ENCODE results near the gene ADAMTS13.

ADAMTS13 gene

GRCh38 chr9:133463864-133464615 lies 41.9 kb downstream of the ADAMTS13 start:
- H3K4me3 ChIP-seq (ENCODE audit: low read depth, low read length) = no peak overlapping the region
- TF ChIP-seq CTCF (IDR thresholded peaks at IDR 0.05; ENCODE audit: insufficient read depth, low read depth, low read length, missing control alignments) = no peak
- no peak for DNase-seq (ENCODE audit: low read depth)

GRCh38 chr9:133464638-133465037 lies 42.5 kb downstream of the ADAMTS13 start:
- no peak for DNase-seq (ENCODE audit: low read depth)
- TF ChIP-seq CTCF (IDR thresholded peaks at IDR 0.05; ENCODE audit: insufficient read depth, low read depth, low read length, missing control alignments) = no peak
- H3K4me3 ChIP-seq (ENCODE audit: low read depth, low read length) = no peak overlapping the region

GRCh38 chr9:133465984-133466383 lies 43.8 kb downstream of the ADAMTS13 start:
- DNase-seq (ENCODE audit: low read depth) = no peak
- no peak overlapping the region for H3K4me3 ChIP-seq (ENCODE audit: low read depth, low read length)
- no peak for TF ChIP-seq CTCF (IDR thresholded peaks at IDR 0.05; ENCODE audit: insufficient read depth, low read depth, low read length, missing control alignments)

- H3K4me3 ChIP-seq (ENCODE audit: low read depth, low read length) = no peak overlapping the region
- no peak for TF ChIP-seq CTCF (IDR thresholded peaks at IDR 0.05; ENCODE audit: insufficient read depth, low read depth, low read length, missing control alignments)
- no peak for DNase-seq (ENCODE audit: low read depth)
Measured at GRCh38 chr9:133467101-133467500, 44.9 kb downstream of the ADAMTS13 start.

- no peak for TF ChIP-seq CTCF (IDR thresholded peaks at IDR 0.05; ENCODE audit: insufficient read depth, low read depth, low read length, missing control alignments)
- DNase-seq (ENCODE audit: low read depth) = no peak
- no peak overlapping the region for H3K4me3 ChIP-seq (ENCODE audit: low read depth, low read length)
Measured at GRCh38 chr9:133468374-133468773, 46.2 kb downstream of the ADAMTS13 start.

GRCh38 chr9:133468777-133469421 lies 46.7 kb downstream of the ADAMTS13 start:
- no peak overlapping the region for H3K4me3 ChIP-seq (ENCODE audit: low read depth, low read length)
- DNase-seq (ENCODE audit: low read depth) = no peak
- TF ChIP-seq CTCF (IDR thresholded peaks at IDR 0.05; ENCODE audit: insufficient read depth, low read depth, low read length, missing control alignments) = no peak

Measured in GM12865 (cell line).